ENCODE measurements around the gene DCHS1. TPM values are rescaled to one million over a fixed set of nuclear protein-coding genes. Genes with fewer than 3 reads are reported as not detected.

The DCHS1 gene
- total and polyA plus RNA-seq, 9 of the 15 experiments (the other 6 are each of a cell fraction or from before 2014, with no cell fraction given), result 0.04 to 0.49 (median 0.14) TPM; not detected in 2

DNA sequence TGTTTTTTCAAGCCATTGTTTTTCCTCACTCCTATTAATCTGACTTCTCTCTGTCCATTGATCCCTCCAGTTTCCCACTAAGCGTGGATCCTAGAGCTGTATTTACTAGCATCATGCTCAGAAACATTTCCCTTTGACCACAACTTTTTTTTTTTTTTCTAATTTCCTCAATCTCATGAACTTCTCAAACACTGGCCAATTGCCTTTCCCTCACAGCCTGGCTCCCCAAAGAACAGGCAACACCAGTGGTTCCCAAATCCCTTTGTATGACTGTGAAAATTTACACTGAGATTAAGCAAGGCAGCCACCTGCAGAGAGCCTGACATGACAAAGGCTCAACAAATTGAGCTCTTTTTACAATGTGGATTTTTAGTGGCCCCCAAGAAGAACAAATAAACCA, 35.0 kb downstream of the DCHS1 start:
- in situ Hi-C loops (cut with MboI), result loop anchor here (5.0 kb wide), 1 partner anchor 62 kb away; the partner anchor contains the start of gene MRPL17
- no peak for FAIRE-seq

More for the DNA sequence above, 35.0 kb downstream of the DCHS1 start:
- BruUV-seq (replicated peaks), result no TSS peak
- Histone ChIP-seq H3K4me3 (no peak overlapping the region), H3K27ac (ENCODE audit: extremely low read depth, low read depth, low read length) (no peak overlapping the region), H4K20me1 (replicated peaks; ENCODE audit: control insufficient read depth, insufficient read depth, low read length) (no peaks in the 10 kb centered on the region), H3K4me1 (replicated peaks in 1 of 2; ENCODE audit: control insufficient read depth in 2 of 2, insufficient read depth in 2 of 2, low read length in 2 of 2) (peaks cover 8 to 37% of the 10 kb centered on the region in 2 experiments), H2AFZ (ENCODE audit: low read depth, low read length) (no peak overlapping the region), H3K4me2 (ENCODE audit: insufficient read depth, low read length) (no peak overlapping the region), H3K9me1 (ENCODE audit: control insufficient read depth, insufficient read depth, low read length) (no peaks in the 10 kb centered on the region), H3K36me3 (ENCODE audit: control insufficient read depth, insufficient read depth, low read length) (peaks cover 7% of the 10 kb centered on the region; the same call in 2 of the 3 replicates), H3K27me3 (ENCODE audit: control insufficient read depth in 2 of 2, insufficient read depth in 2 of 2, low read length in 2 of 2) (peaks cover 0 to 21% of the 10 kb centered on the region in 2 experiments; a peak in 3 of 5 replicates), H3K9me3 (replicated peaks; ENCODE audit: control insufficient read depth, insufficient read depth, low read depth, low read length) (no peaks in the 10 kb centered on the region), H3K79me2 (ENCODE audit: control insufficient read depth, insufficient read depth, low read length) (peaks cover 8% of the 10 kb centered on the region), H3K9ac (ENCODE audit: insufficient read depth in 1 of 2, low read depth in 2 of 2, low read length in 2 of 2) (no peak overlapping the region)
- ChIA-PET CTCF (ENCODE audit: low intra/inter-chr PET ratio) (no interaction called here), POLR2A (interaction anchor here (1.1 to 2.3 kb wide), 2 partner anchors 8 to 12 kb away, joined by 4 to 12 read pairs; partner anchors contain the start of gene TAF10)
- TF ChIP-seq, protein P1, sequence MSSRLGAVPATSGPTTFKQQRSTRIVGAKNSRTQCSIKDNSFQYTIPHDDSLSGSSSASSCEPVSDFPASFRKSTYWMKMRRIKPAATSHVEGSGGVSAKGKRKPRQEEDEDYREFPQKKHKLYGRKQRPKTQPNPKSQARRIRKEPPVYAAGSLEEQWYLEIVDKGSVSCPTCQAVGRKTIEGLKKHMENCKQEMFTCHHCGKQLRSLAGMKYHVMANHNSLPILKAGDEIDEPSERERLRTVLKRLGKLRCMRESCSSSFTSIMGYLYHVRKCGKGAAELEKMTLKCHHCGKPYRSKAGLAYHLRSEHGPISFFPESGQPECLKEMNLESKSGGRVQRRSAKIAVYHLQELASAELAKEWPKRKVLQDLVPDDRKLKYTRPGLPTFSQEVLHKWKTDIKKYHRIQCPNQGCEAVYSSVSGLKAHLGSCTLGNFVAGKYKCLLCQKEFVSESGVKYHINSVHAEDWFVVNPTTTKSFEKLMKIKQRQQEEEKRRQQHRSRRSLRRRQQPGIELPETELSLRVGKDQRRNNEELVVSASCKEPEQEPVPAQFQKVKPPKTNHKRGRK (tag; IDR thresholded peaks at IDR 0.05), result no peak
- TF ChIP-seq FOXA3 (CRISPR knock-in tag; conservative IDR thresholded peaks at IDR 0.05 in 1 of 2, IDR thresholded peaks at IDR 0.05 in 1 of 2) (no peak), KAT8 (IDR thresholded peaks at IDR 0.05; ENCODE audit: low read depth) (no peak), TGIF2 (CRISPR knock-in tag; IDR thresholded peaks at IDR 0.05) (no peak), CBX2 (IDR thresholded peaks at IDR 0.05; ENCODE audit: insufficient read depth, low read length, poor library complexity, severe bottlenecking) (no peak), SMAD2 (IDR thresholded peaks at IDR 0.05; ENCODE audit: low read depth, low read length) (no peak), NCOA4 (IDR thresholded peaks at IDR 0.05; ENCODE audit: partially characterized antibody) (no peak)
- TF ChIP-seq, protein P2, sequence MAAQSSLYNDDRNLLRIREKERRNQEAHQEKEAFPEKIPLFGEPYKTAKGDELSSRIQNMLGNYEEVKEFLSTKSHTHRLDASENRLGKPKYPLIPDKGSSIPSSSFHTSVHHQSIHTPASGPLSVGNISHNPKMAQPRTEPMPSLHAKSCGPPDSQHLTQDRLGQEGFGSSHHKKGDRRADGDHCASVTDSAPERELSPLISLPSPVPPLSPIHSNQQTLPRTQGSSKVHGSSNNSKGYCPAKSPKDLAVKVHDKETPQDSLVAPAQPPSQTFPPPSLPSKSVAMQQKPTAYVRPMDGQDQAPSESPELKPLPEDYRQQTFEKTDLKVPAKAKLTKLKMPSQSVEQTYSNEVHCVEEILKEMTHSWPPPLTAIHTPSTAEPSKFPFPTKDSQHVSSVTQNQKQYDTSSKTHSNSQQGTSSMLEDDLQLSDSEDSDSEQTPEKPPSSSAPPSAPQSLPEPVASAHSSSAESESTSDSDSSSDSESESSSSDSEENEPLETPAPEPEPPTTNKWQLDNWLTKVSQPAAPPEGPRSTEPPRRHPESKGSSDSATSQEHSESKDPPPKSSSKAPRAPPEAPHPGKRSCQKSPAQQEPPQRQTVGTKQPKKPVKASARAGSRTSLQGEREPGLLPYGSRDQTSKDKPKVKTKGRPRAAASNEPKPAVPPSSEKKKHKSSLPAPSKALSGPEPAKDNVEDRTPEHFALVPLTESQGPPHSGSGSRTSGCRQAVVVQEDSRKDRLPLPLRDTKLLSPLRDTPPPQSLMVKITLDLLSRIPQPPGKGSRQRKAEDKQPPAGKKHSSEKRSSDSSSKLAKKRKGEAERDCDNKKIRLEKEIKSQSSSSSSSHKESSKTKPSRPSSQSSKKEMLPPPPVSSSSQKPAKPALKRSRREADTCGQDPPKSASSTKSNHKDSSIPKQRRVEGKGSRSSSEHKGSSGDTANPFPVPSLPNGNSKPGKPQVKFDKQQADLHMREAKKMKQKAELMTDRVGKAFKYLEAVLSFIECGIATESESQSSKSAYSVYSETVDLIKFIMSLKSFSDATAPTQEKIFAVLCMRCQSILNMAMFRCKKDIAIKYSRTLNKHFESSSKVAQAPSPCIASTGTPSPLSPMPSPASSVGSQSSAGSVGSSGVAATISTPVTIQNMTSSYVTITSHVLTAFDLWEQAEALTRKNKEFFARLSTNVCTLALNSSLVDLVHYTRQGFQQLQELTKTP (IDR thresholded peaks at IDR 0.05; ENCODE audit: low read depth in 1 of 2, partially characterized antibody in 2 of 2), result no peak
- WGBS (ENCODE audit: insufficient coverage, low coverage, missing lambda C conversion rate), result 80% methylated on average over 1 of the region's 1 CpG
- DNase-seq (ENCODE audit: extremely low read depth in 1 of 4, low spot score in 3 of 4) (no peak), ATAC-seq (no peak)
- intact Hi-C loops (cut with micrococcal nuclease), result no loop called here

All from K562 (cell line).